SK-MEL-5 (cell line): ENCODE data around the gene SPNS2. TPM values are rescaled to one million over a fixed set of nuclear protein-coding genes. Genes with fewer than 3 reads are reported as not detected.

Experiments
- DNase-seq: peaks from one replicate; pipeline ENCODE4 v3.0.0-alpha.2; 2016; ENCODE audit warnings: low read depth, low spot score
- in situ Hi-C: cut with HindIII; loops from 2 replicates; pipeline ENCODE4 v1.10.0; 2016; ENCODE audit warnings: low sequenced_read_pairs, high pct_unique_total_duplicates, low pct_unique_long_range_greater_than_20kb
- total RNA-seq: library from RNA; depleted of rRNA; stranded (reverse); fragments of >200 nt; shearing (Covaris generic); gene quantifications from 2 replicates; pipeline ENCODE4 v1.2.3, GENCODE V29; 2014

The SPNS2 gene
- total RNA-seq, 1 experiment from 2014 or later = 0.66 TPM

- no peak for DNase-seq
- in situ Hi-C loops = no loop called here
Measured at GRCh38 chr17:4539576-4540223, 41.0 kb downstream of the SPNS2 start.

- in situ Hi-C loops = no loop called here
- peak; percentile 49 for DNase-seq
Measured at GRCh38 chr17:4540224-4540651, 41.6 kb downstream of the SPNS2 start.

GRCh38 chr17:4540687-4541327 is 42.1 kb downstream of the SPNS2 start:
- in situ Hi-C loops = no loop called here
- no peak for DNase-seq

- no peak for DNase-seq
- in situ Hi-C loops = no loop called here
Measured at GRCh38 chr17:4541328-4542002, 42.8 kb downstream of the SPNS2 start.

- no peak for DNase-seq
- in situ Hi-C loops = no loop called here
Measured at GRCh38 chr17:4542003-4542725, 43.5 kb downstream of the SPNS2 start.

- in situ Hi-C loops = no loop called here
- DNase-seq = no peak
Measured at GRCh38 chr17:4542726-4543191, 44.1 kb downstream of the SPNS2 start.

GRCh38 chr17:4543557-4544026 is 44.9 kb downstream of the SPNS2 start:
- DNase-seq = no peak
- in situ Hi-C loops = no loop called here

GRCh38 chr17:4544135-4544950 is 45.7 kb downstream of the SPNS2 start:
- no peak for DNase-seq
- in situ Hi-C loops = no loop called here

GRCh38 chr17:4544951-4545216 is 46.2 kb downstream of the SPNS2 start:
- in situ Hi-C loops = no loop called here
- no peak for DNase-seq

- DNase-seq = no peak
- in situ Hi-C loops = no loop called here
Measured at GRCh38 chr17:4545217-4545951, 46.7 kb downstream of the SPNS2 start.

GRCh38 chr17:4547118-4547906 is 48.6 kb downstream of the SPNS2 start:
- in situ Hi-C loops = no loop called here
- DNase-seq = no peak

GRCh38 chr17:4548061-4548461 is 49.4 kb downstream of the SPNS2 start:
- in situ Hi-C loops = no loop called here
- DNase-seq = no peak

- in situ Hi-C loops = no loop called here
- no peak for DNase-seq
Measured at GRCh38 chr17:4548721-4549531, 50.2 kb downstream of the SPNS2 start.

- in situ Hi-C loops = no loop called here
- DNase-seq = no peak
Measured at GRCh38 chr17:4549781-4550533, 51.3 kb downstream of the SPNS2 start.

GRCh38 chr17:4550534-4551039 is 51.9 kb downstream of the SPNS2 start:
- in situ Hi-C loops = no loop called here
- DNase-seq = no peak
